CD4-positive, alpha-beta T cell (primary cell): ENCODE measurements around the gene MAGI3. TPM values are rescaled to one million over a fixed set of nuclear protein-coding genes. Genes with fewer than 3 reads are reported as not detected.

Source experiments
- ATAC-seq: fragments of 200-7000 bp; cut with Tn5 transposase; one replicate; pipeline ENCODE4 v1.10.0; 2022; ENCODE audit warnings: mild to moderate bottlenecking; ENCODE audit not compliant: poor library complexity
- CTCF ChIA-PET: fragments of 350-600 bp; sonication (Branson Sonifier 250); formaldehyde crosslinking; loops from one replicate; lab custom pipeline; 2021; ENCODE audit warnings: antibody characterized with exemption, inconsistent platforms; lab: Charles Lee
- POLR2A ChIA-PET: fragments of 350-600 bp; sonication (Branson Sonifier 250); formaldehyde crosslinking; loops from one replicate; lab custom pipeline; 2021; ENCODE audit warnings: antibody characterized with exemption, inconsistent platforms; lab: Charles Lee
- DNase-seq, 14 experiments: peaks; one replicate each; pipeline ENCODE4 v3.0.0-alpha.2; 2013 to 2020; ENCODE audit warnings: mixed read lengths in 2 of 14
- H3K27ac ChIP-seq, 2 donors: one replicate each; pipeline versions ENCODE4 v1.5.1 to v1.7.0; 2013; ENCODE audit warnings: low read length in 2 of 2, low read depth in 1 of 2, mild to moderate bottlenecking in 1 of 2
- H3K27me3 ChIP-seq, 2 experiments: 1 replicate in 1 of 2; 2 replicates in 1 of 2; pipeline versions ENCODE4 v1.6.1 to v1.7.0; 2013; ENCODE audit warnings: low read length in 2 of 2, control low read depth in 1 of 2, mild to moderate bottlenecking in 1 of 2, moderate library complexity in 1 of 2; ENCODE audit not compliant: insufficient read depth in 2 of 2, control insufficient read depth in 1 of 2
- H3K36me3 ChIP-seq: one replicate; pipeline ENCODE4 v1.6.1; 2013; ENCODE audit warnings: low read length, control low read depth; ENCODE audit not compliant: insufficient read depth
- H3K4me1 ChIP-seq: one replicate; pipeline ENCODE4 v1.6.1; 2013; ENCODE audit warnings: low read length, control low read depth; ENCODE audit not compliant: insufficient read depth
- H3K4me3 ChIP-seq: one replicate; pipeline ENCODE4 v1.5.1; 2013; ENCODE audit warnings: mild to moderate bottlenecking, low read length, moderate library complexity
- H3K9me3 ChIP-seq, 2 experiments: 1 replicate in 1 of 2; 2 replicates in 1 of 2; pipeline versions ENCODE4 v1.6.1 to v1.7.0; 2013; ENCODE audit warnings: low read length in 2 of 2, mild to moderate bottlenecking in 2 of 2, control low read depth in 1 of 2, moderate library complexity in 1 of 2; ENCODE audit not compliant: control insufficient read depth in 1 of 2, insufficient read depth in 1 of 2
- H3K27ac Mint-ChIP-seq: one replicate; pipeline ENCODE4 v1.8.0; 2020; ENCODE audit warnings: mixed read lengths
- H3K27me3 Mint-ChIP-seq: one replicate; pipeline ENCODE4 v1.8.0; 2021; ENCODE audit warnings: mixed read lengths
- H3K36me3 Mint-ChIP-seq: one replicate; pipeline ENCODE4 v1.8.0; 2021; ENCODE audit warnings: low read depth, mixed read lengths
- H3K4me1 Mint-ChIP-seq: one replicate; pipeline ENCODE4 v1.8.0; 2021; ENCODE audit warnings: low read depth, mixed read lengths
- H3K4me3 Mint-ChIP-seq: one replicate; pipeline ENCODE4 v1.8.0; 2020; ENCODE audit warnings: mild to moderate bottlenecking, mixed read lengths
- H3K9me3 Mint-ChIP-seq: one replicate; pipeline ENCODE4 v1.8.0; 2020; ENCODE audit warnings: mixed read lengths
- CTCF ChIP-seq: fragments of 200-600 bp; IDR thresholded peaks from one replicate; pipeline ENCODE4 v1.8.0; 2022; ENCODE audit warnings: antibody characterized with exemption, mild to moderate bottlenecking
- intact Hi-C, 2 experiments: fragments of 100-400 bp; cut with DNase I in 1 of 2; cut with micrococcal nuclease in 1 of 2; formaldehyde crosslinking; loops; one replicate each; pipeline versions ENCODE4 v1.15.1 to v1.9.0; 2023 to 2025; cut with DNase I, micrococcal nuclease
- total RNA-seq, 174 experiments: library from RNA in 2 of 174; stranded (reverse) in 2 of 174; gene quantifications; one replicate each; pipeline ENCODE4 v1.2.3 and lab custom pipeline; 2021 to 2026

MAGI3 gene
- total RNA-seq, 2 experiments from 2014 or later, result 6.7 to 8.7 TPM

GRCh38 chr1:113665071-113665470 lies 274.8 kb downstream of the MAGI3 start:
- Mint-ChIP-seq H3K9me3 (no peaks in the 10 kb centered on the region), H3K27ac (no peak overlapping the region), H3K4me1 (no peaks in the 10 kb centered on the region), H3K36me3 (peaks cover 3% of the 10 kb centered on the region), H3K27me3 (no peaks in the 10 kb centered on the region), H3K4me3 (no peak overlapping the region)
- ChIA-PET CTCF (no interaction called here), POLR2A (no interaction called here)
- no peaks in the 10 kb centered on the region for H3K4me1 ChIP-seq
- no peaks in the 10 kb centered on the region for H3K27me3 ChIP-seq
- intact Hi-C loops, result no loop called here
- H3K36me3 ChIP-seq, result no peaks in the 10 kb centered on the region
- DNase-seq, result no peak
- no peak for ATAC-seq
- H3K27ac ChIP-seq, result no peak overlapping the region
- no peaks in the 10 kb centered on the region for H3K9me3 ChIP-seq
- H3K4me3 ChIP-seq, result no peak overlapping the region
- TF ChIP-seq CTCF, result no peak

- CTCF ChIA-PET, result no interaction called here
- ATAC-seq (no peak), DNase-seq (no peak)
- no peaks in the 10 kb centered on the region for H3K9me3 ChIP-seq
- POLR2A ChIA-PET, result no interaction called here
- H3K36me3 ChIP-seq, result no peaks in the 10 kb centered on the region
- Mint-ChIP-seq H3K4me3 (no peak overlapping the region), H3K27ac (no peak overlapping the region), H3K4me1 (no peaks in the 10 kb centered on the region), H3K36me3 (no peaks in the 10 kb centered on the region), H3K27me3 (no peaks in the 10 kb centered on the region), H3K9me3 (no peaks in the 10 kb centered on the region)
- H3K27me3 ChIP-seq, result no peaks in the 10 kb centered on the region
- intact Hi-C loops, result loop anchor here in 1 of 2 experiments (2.0 kb wide), 1 partner anchor 17 kb away; no protein-coding TSS in a partner anchor
- H3K27ac ChIP-seq, result no peak overlapping the region
- no peak overlapping the region for H3K4me3 ChIP-seq
- no peaks in the 10 kb centered on the region for H3K4me1 ChIP-seq
- TF ChIP-seq CTCF, result no peak
Observed at GRCh38 chr1:113666126-113666525, 275.8 kb downstream of the MAGI3 start.

- peaks cover 3% of the 10 kb centered on the region for H3K36me3 Mint-ChIP-seq
- Histone ChIP-seq H3K36me3 (peaks cover 3% of the 10 kb centered on the region), H3K4me3 (no peak overlapping the region), H3K27me3 (no peaks in the 10 kb centered on the region), H3K4me1 (no peaks in the 10 kb centered on the region), H3K27ac (no peak overlapping the region), H3K9me3 (no peaks in the 10 kb centered on the region)
- H3K27me3 Mint-ChIP-seq, result no peaks in the 10 kb centered on the region
- ATAC-seq (no peak), DNase-seq (no peak)
- intact Hi-C loops, result loop anchor here in 1 of 2 experiments (10.0 kb wide), 1 partner anchor 605 kb away; no protein-coding TSS in a partner anchor
- ChIA-PET CTCF (no interaction called here), POLR2A (no interaction called here)
- no peak for TF ChIP-seq CTCF
- no peak overlapping the region for H3K4me3 Mint-ChIP-seq
- H3K27ac Mint-ChIP-seq, result no peak overlapping the region
- no peaks in the 10 kb centered on the region for H3K9me3 Mint-ChIP-seq
- no peaks in the 10 kb centered on the region for H3K4me1 Mint-ChIP-seq
Observed at GRCh38 chr1:113669988-113670387, 279.7 kb downstream of the MAGI3 start.
